Neural progenitor cell (in vitro differentiated cells): ENCODE measurements around the gene SERPIND1. TPM values are rescaled to one million over a fixed set of nuclear protein-coding genes. Genes with fewer than 3 reads are reported as not detected.

Experiments used
- DNase-seq: peaks from one replicate; pipeline ENCODE4 v3.0.0-alpha.2; 2016; ENCODE audit warnings: low spot score
- H2AFZ ChIP-seq: fragments of 200-600 bp; sonication (generic); replicated peaks from 2 replicates; pipeline ENCODE4 v1.6.1; 2016; ENCODE audit warnings: antibody characterized with exemption
- H3F3A ChIP-seq: fragments of 200-600 bp; sonication (generic); 2 replicates; pipeline ENCODE4 v1.6.1; 2016; ENCODE audit warnings: antibody characterized with exemption, low read depth
- H3K27ac ChIP-seq: fragments of 200-600 bp; sonication (generic); 2 replicates; pipeline ENCODE4 v1.5.1; 2016; ENCODE audit warnings: mild to moderate bottlenecking
- H3K27me3 ChIP-seq: fragments of 200-600 bp; sonication (generic); 2 replicates; pipeline ENCODE4 v1.6.1; 2016; ENCODE audit warnings: mild to moderate bottlenecking, moderate library complexity
- H3K36me3 ChIP-seq: fragments of 200-600 bp; sonication (generic); 2 replicates; pipeline ENCODE4 v1.5.1; 2016
- H3K4me1 ChIP-seq: fragments of 200-600 bp; sonication (generic); 2 replicates; pipeline ENCODE4 v1.6.1; 2016; ENCODE audit warnings: mixed run types
- H3K4me2 ChIP-seq: fragments of 200-600 bp; sonication (generic); 2 replicates; pipeline ENCODE4 v1.6.1; 2016
- H3K4me3 ChIP-seq: fragments of 200-600 bp; sonication (generic); 2 replicates; pipeline ENCODE4 v1.5.1; 2016
- H3K79me2 ChIP-seq: fragments of 200-600 bp; sonication (generic); 2 replicates; pipeline ENCODE4 v1.6.1; 2016; ENCODE audit warnings: low read depth
- H3K9ac ChIP-seq: fragments of 200-600 bp; sonication (generic); 2 replicates; pipeline ENCODE4 v1.6.1; 2016
- H3K9me3 ChIP-seq: fragments of 200-600 bp; sonication (generic); 2 replicates; pipeline ENCODE4 v1.5.1; 2016; ENCODE audit warnings: low read depth
- H4K20me1 ChIP-seq: fragments of 200-600 bp; sonication (generic); 2 replicates; pipeline ENCODE4 v1.6.1; 2016; ENCODE audit warnings: low read depth
- H3K27ac Mint-ChIP-seq: 3 replicates; pipeline ENCODE4 v1.8.0; 2021; ENCODE audit warnings: mixed read lengths
- H3K27me3 Mint-ChIP-seq: 2 replicates; pipeline ENCODE4 v1.8.0; 2022; ENCODE audit warnings: low read depth, mild to moderate bottlenecking, inconsistent platforms, moderate library complexity, mixed read lengths; ENCODE audit not compliant: insufficient read depth
- H3K36me3 Mint-ChIP-seq: 3 replicates; pipeline ENCODE4 v1.8.0; 2021; ENCODE audit warnings: mixed read lengths
- H3K4me1 Mint-ChIP-seq: 3 replicates; pipeline ENCODE4 v1.8.0; 2021; ENCODE audit warnings: mixed read lengths
- H3K4me3 Mint-ChIP-seq: 3 replicates; pipeline ENCODE4 v1.8.0; 2021; ENCODE audit warnings: mild to moderate bottlenecking, moderate library complexity, mixed read lengths
- H3K9me3 Mint-ChIP-seq: 3 replicates; pipeline ENCODE4 v1.8.0; 2020; ENCODE audit warnings: mixed read lengths
- EZH2 ChIP-seq: fragments of 200-600 bp; sonication (generic); IDR thresholded peaks from 2 replicates; pipeline ENCODE4 v1.6.1; 2017; ENCODE audit warnings: antibody characterized with exemption, mild to moderate bottlenecking, moderate library complexity
- EZH2phosphoT487 ChIP-seq: fragments of 200-600 bp; sonication (generic); IDR thresholded peaks from 2 replicates; pipeline ENCODE4 v1.6.1; 2017; ENCODE audit warnings: antibody characterized with exemption
- total RNA-seq: library from RNA; depleted of rRNA; stranded (reverse); fragments of >200 nt; gene quantifications from 2 replicates; pipeline ENCODE4 v1.2.3, GENCODE V29; 2015; ENCODE audit warnings: low replicate concordance
- TF ChIP-seq, protein P1 (sequence below): fragments of 200-600 bp; sonication (generic); IDR thresholded peaks from 2 replicates; pipeline ENCODE4 v1.5.1; 2017; ENCODE audit warnings: antibody characterized with exemption, mild to moderate bottlenecking

The SERPIND1 gene
- total RNA-seq, 1 donor from 2014 or later = not detected

DNA sequence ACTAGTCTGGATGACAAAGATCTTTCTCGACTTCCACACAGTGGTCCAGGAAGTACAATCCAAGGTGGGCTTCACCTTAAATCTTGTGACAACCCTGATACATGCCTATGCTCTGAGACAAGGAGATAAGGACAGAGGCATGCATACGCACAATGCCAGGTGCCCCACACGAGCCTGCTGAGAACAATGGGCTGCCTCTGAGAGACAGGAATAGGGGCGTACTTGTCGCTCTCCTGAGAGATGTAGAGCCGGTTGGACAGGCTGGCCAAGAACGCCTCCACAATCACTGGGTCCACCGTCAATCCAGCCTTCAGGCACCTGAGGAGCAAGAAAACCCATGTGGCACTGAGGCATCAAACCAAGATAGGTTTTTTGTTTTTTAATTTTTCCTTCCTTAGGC is 25.5 kb downstream of the SERPIND1 start:
- TF ChIP-seq, protein P1, sequence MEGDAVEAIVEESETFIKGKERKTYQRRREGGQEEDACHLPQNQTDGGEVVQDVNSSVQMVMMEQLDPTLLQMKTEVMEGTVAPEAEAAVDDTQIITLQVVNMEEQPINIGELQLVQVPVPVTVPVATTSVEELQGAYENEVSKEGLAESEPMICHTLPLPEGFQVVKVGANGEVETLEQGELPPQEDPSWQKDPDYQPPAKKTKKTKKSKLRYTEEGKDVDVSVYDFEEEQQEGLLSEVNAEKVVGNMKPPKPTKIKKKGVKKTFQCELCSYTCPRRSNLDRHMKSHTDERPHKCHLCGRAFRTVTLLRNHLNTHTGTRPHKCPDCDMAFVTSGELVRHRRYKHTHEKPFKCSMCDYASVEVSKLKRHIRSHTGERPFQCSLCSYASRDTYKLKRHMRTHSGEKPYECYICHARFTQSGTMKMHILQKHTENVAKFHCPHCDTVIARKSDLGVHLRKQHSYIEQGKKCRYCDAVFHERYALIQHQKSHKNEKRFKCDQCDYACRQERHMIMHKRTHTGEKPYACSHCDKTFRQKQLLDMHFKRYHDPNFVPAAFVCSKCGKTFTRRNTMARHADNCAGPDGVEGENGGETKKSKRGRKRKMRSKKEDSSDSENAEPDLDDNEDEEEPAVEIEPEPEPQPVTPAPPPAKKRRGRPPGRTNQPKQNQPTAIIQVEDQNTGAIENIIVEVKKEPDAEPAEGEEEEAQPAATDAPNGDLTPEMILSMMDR = no peak
- TF ChIP-seq EZH2 = no peak
- no peak for TF ChIP-seq EZH2phosphoT487
- Histone ChIP-seq H3K9ac (no peak overlapping the region), H3F3A (no peaks in the 10 kb centered on the region), H2AFZ (no peak overlapping the region), H3K27ac (no peak overlapping the region), H3K36me3 (no peaks in the 10 kb centered on the region), H4K20me1 (no peaks in the 10 kb centered on the region), H3K4me1 (no peaks in the 10 kb centered on the region), H3K4me3 (no peak overlapping the region), H3K9me3 (no peaks in the 10 kb centered on the region), H3K4me2 (no peak overlapping the region), H3K79me2 (no peaks in the 10 kb centered on the region), H3K27me3 (no peaks in the 10 kb centered on the region)
- H3K27me3 Mint-ChIP-seq = peaks cover 2% of the 10 kb centered on the region
- no peak overlapping the region for H3K27ac Mint-ChIP-seq
- no peak for DNase-seq
- peaks cover 27% of the 10 kb centered on the region for H3K36me3 Mint-ChIP-seq
- H3K4me1 Mint-ChIP-seq = peaks cover 5% of the 10 kb centered on the region
- H3K4me3 Mint-ChIP-seq = no peak overlapping the region
- no peaks in the 10 kb centered on the region for H3K9me3 Mint-ChIP-seq

DNA sequence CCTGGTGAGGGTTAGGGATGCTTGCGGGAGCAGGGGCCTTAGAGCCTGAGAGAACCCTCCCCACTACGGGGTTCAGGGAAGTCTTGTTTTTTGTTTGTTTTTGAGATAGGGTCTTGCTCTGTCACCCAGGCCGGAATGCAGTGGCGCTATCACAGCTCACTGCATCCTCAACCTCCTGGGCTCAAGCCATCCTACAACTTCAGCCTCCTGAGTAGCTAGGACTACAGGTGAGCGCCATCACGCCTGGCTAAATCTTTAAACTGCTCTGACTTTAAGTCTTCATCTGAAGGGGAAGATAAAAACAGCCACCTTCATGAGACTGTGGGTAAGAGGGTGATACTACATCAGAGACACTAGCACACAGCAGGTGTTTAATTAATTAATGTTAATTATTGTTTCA is 28.5 kb downstream of the SERPIND1 start:
- H3K4me2 ChIP-seq = no peak overlapping the region
- peaks cover 35% of the 10 kb centered on the region for H3K36me3 Mint-ChIP-seq
- no peak for DNase-seq
- H3K27ac ChIP-seq = no peak overlapping the region
- no peaks in the 10 kb centered on the region for H3F3A ChIP-seq
- no peaks in the 10 kb centered on the region for H3K9me3 ChIP-seq
- H3K27me3 ChIP-seq = no peaks in the 10 kb centered on the region
- H3K79me2 ChIP-seq = no peaks in the 10 kb centered on the region
- no peak overlapping the region for H3K27ac Mint-ChIP-seq
- H2AFZ ChIP-seq = no peak overlapping the region
- H4K20me1 ChIP-seq = no peaks in the 10 kb centered on the region
- no peak overlapping the region for H3K4me3 ChIP-seq
- no peaks in the 10 kb centered on the region for H3K36me3 ChIP-seq
- no peaks in the 10 kb centered on the region for H3K4me1 ChIP-seq
- no peaks in the 10 kb centered on the region for H3K9me3 Mint-ChIP-seq
- H3K4me1 Mint-ChIP-seq = peaks cover 16% of the 10 kb centered on the region
- H3K9ac ChIP-seq = no peak overlapping the region
- H3K4me3 Mint-ChIP-seq = no peak overlapping the region
- TF ChIP-seq EZH2 (no peak), EZH2phosphoT487 (no peak)
- TF ChIP-seq, protein P1 = no peak
- H3K27me3 Mint-ChIP-seq = peaks cover 5% of the 10 kb centered on the region

DNA sequence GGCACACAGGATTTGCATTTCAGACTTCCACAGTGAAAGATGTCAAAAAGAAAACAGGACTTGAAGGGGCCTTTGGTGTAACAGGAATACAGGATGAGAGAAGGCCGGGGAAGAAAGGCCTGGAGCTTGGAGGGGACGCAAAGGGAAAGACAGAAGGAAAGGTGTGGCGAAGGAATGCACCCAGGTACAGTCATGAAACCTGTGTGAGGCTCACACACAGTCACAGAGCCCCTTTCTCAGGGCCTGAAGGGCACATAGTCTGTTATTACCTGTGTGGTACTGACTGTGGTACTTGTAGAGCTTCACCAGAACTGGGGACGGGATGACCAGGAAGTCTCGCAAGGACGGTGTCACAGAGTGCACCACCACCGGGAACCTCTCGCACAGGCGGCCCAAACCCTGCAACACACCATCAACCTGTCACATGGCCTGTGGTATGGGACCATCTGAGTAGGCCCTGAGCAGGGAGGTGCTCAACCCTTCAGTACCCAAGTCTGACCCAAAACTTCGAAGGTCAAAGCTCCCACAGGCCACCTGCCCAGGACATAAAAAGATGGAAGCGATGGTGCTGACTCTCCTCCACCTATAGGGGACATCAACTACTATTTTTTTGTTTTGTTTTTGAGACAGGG is 29.1 kb downstream of the SERPIND1 start:
- H3K4me3 ChIP-seq = no peak overlapping the region
- no peak overlapping the region for H2AFZ ChIP-seq
- H3K4me1 ChIP-seq = no peaks in the 10 kb centered on the region
- TF ChIP-seq, protein P1 = no peak
- no peak for TF ChIP-seq EZH2phosphoT487
- H3K79me2 ChIP-seq = no peaks in the 10 kb centered on the region
- H3K4me1 Mint-ChIP-seq = peaks cover 16% of the 10 kb centered on the region
- no peak for DNase-seq
- H3K27me3 Mint-ChIP-seq = peaks cover 5% of the 10 kb centered on the region
- no peak overlapping the region for H3K4me2 ChIP-seq
- no peaks in the 10 kb centered on the region for H3F3A ChIP-seq
- H3K27ac ChIP-seq = no peak overlapping the region
- H3K9ac ChIP-seq = no peak overlapping the region
- H3K9me3 ChIP-seq = no peaks in the 10 kb centered on the region
- no peaks in the 10 kb centered on the region for H3K27me3 ChIP-seq
- H3K36me3 ChIP-seq = no peaks in the 10 kb centered on the region
- H3K27ac Mint-ChIP-seq = no peak overlapping the region
- H4K20me1 ChIP-seq = no peaks in the 10 kb centered on the region
- peaks cover 37% of the 10 kb centered on the region for H3K36me3 Mint-ChIP-seq
- H3K9me3 Mint-ChIP-seq = no peaks in the 10 kb centered on the region
- no peak overlapping the region for H3K4me3 Mint-ChIP-seq
